HG03565 (cell line): ENCODE results near the gene ARHGAP8.
"Not testable (repeated sequence)": the region's sequence is repeated elsewhere in the genome, so short reads cannot be mapped to it uniquely, and the experiment has no call there.

Experiments
- ATAC-seq: cut with Tn5 transposase; IDR thresholded peaks from one replicate; pipeline ENCODE4 v1.9.1; 2021; ENCODE audit warnings: mild to moderate bottlenecking, moderate library complexity; ENCODE audit not compliant: unreplicated experiment

The ARHGAP8 gene

DNA sequence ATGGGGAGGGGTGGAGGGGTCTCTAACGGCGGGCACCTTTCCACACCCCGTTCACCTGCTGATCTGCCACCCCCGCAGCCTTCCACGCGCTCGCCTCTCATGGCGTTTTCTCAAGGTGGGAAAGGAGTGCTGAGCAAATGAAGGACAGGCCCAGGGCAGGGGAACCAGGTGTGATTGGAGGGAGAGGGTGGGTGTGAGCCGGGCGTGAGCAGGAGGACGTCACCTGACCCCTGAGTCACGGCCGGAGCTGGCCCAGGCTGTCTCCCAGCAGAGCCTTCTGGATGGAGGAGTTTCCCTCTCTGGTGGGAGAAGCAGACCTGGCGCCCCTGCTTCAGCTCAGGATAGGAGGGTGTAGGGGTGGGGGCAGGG lies 14.0 kb upstream of the ARHGAP8 start:
- ATAC-seq, result no peak

DNA sequence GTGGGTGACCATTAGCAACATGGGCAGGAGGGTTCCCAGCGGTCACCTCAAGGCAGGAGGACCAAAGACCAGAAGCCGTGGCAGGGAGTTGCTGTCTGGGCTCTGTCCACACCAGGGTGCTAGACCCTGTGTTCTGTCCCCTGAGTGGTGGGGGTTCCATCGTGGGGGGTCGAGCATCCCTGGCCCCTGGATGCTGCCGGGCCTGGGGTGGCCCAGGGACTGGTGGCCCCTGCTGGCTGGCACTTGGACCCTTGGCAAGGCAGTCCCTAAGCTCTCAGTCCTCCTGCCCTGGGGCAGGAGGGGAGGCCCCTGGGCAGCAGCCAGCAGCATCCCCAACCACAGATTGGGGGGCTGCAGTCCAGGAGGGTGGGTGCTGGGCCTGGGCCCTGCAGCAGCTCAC lies 13.4 kb upstream of the ARHGAP8 start:
- ATAC-seq, result no peak

- not testable (repeated sequence) for ATAC-seq
Measured at GRCh38 chr22:44739666-44740065, 12.7 kb upstream of the ARHGAP8 start.

- ATAC-seq, result no peak
Measured at GRCh38 chr22:44740307-44740706, 12.1 kb upstream of the ARHGAP8 start.

DNA sequence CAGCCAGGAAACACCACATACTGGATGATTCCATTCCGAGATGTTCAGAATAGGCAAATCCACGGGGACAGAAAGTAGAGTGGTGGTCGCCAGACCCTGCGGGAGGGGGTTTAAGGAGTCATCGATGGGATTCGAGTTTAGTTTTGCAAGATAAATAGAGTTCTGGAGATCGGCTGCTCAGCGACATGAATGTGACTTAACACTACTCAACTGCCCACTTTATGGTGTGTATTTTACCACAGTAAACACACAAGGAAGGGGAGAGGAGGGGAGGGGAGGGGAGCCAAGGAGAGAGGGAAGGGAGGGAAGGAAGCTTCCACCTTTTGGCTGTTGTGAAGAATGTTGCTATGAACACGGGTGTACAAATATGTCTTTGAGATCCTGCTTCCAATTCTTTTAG lies 10.4 kb upstream of the ARHGAP8 start:
- ATAC-seq, result no peak

DNA sequence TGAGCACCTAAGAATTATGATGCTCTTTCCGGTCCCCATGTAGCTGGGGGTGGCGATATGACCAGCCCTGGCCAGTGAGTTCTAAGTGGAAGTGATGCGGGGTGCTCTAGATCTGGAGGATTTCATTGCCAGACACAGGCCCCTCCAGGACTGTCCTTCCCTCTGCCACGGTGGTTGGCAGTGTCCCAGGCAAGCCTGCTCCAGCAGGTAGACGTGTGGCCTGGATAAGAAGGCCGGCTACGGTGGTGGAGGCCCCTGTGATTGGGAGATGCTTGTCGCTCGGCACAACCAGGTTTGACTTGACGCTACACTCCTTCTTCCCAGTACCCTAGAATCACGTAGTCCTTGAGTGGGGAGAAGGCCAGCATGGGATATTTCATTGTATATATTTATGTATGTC lies 9.1 kb upstream of the ARHGAP8 start:
- no peak for ATAC-seq

GRCh38 chr22:44743804-44744211 lies 8.6 kb upstream of the ARHGAP8 start:
- no peak for ATAC-seq

- no peak for ATAC-seq
Measured at GRCh38 chr22:44745853-44746789, 6.3 kb upstream of the ARHGAP8 start.

- not testable (repeated sequence) for ATAC-seq
Measured at GRCh38 chr22:44747784-44748127, 4.6 kb upstream of the ARHGAP8 start.

- ATAC-seq, result no peak
Measured at GRCh38 chr22:44748524-44748923, 3.9 kb upstream of the ARHGAP8 start.

- ATAC-seq, result no peak
Measured at GRCh38 chr22:44750481-44750880, 1.9 kb upstream of the ARHGAP8 start.

- ATAC-seq, result no peak
Measured at GRCh38 chr22:44753189-44754042, 1.0 kb downstream of the ARHGAP8 start.

GRCh38 chr22:44754998-44755397 lies 2.6 kb downstream of the ARHGAP8 start:
- ATAC-seq, result no peak

- no peak for ATAC-seq
Measured at GRCh38 chr22:44755417-44755816, 3.0 kb downstream of the ARHGAP8 start.

- no peak for ATAC-seq
Measured at GRCh38 chr22:44755956-44756361, 3.6 kb downstream of the ARHGAP8 start.

- ATAC-seq, result no peak
Measured at GRCh38 chr22:44758344-44758973, 6.1 kb downstream of the ARHGAP8 start.

DNA sequence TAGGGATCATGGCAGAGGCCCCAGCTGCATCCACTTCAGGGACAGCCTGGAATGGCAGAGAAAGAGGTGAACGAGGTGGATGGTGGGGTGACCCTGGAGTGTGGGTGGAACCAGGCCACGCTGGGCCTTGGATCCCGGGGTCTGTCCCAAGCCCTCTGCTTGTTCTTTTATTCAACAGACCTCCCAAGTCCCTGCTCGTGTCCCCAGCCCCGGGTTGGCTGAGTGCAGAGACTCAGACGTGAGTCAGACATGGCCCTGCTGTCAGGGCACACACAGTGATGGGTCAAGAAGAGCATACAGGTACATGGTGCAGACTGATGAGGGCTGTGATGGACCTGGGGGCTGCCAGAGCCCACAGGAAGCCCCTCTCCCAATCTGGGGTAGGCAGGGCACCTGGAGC lies 6.6 kb downstream of the ARHGAP8 start:
- ATAC-seq, result no peak

GRCh38 chr22:44759430-44760310 lies 7.3 kb downstream of the ARHGAP8 start:
- ATAC-seq, result no peak

DNA sequence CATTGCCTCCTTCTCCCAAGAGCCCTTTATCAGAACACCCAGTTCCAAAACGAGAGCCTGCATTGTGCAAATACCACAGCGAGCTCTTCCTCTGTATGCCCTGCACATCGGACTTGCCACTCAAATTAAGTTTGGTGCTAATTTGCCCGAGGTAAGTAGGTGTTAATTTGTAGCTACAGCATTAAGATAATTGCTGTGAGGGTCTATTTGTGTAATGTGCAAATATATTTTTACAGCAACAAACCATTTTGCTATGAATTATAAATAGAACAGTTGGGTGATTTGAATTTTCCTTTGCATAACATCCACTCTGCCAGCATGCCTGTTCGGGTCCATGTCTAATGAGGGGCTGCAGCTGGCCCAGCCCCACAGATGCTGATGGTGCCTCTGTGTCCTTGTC lies 8.1 kb downstream of the ARHGAP8 start:
- no peak for ATAC-seq

- ATAC-seq, result no peak
Measured at GRCh38 chr22:44761025-44761424, 8.7 kb downstream of the ARHGAP8 start.

DNA sequence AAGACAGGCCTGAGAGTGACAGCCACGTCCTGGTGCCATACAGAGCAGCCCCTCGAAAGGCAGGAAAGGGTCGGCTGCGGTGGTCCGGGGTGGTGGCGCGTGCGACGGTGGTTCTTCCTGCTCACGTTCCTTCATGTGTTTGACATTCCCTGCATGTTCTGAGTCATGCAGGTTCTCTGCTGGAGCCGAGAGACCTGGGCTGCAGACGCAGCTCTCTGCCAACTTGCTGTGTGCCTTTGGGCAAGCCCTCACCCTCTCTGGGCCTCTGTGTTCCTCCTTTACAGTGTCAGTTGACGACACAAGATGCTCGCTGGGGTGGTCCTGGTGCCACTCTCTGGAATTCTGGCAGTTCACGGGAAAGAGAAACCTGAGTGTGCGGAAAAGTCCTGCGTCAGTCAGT lies 12.0 kb downstream of the ARHGAP8 start:
- ATAC-seq, result no peak
